Measurements from ENCODE around the gene GNAS.

The GNAS gene

DNA sequence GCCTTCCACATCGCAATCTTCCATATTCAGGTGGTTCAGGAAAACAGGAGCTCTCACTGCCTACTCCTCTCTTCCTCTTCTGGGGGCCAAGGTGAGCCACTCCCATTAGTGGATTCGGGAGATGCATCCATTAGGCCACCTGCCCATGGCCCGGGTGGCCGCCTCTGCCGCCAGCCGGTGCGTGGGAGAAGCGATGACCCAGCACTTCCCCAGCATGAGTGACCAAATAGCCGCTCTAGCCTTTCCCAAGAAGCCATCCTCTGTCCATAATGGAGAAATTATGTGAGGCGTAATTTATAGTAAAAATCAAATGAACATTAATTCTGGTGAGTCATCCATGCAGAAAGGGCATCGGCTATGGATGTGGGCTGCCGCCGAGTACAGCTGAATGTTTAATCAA lies 41.2 kb upstream of the GNAS start:
- DNase-seq (ENCODE audit: extremely low read depth, low read depth) = no peak
- TF ChIP-seq, protein P1, sequence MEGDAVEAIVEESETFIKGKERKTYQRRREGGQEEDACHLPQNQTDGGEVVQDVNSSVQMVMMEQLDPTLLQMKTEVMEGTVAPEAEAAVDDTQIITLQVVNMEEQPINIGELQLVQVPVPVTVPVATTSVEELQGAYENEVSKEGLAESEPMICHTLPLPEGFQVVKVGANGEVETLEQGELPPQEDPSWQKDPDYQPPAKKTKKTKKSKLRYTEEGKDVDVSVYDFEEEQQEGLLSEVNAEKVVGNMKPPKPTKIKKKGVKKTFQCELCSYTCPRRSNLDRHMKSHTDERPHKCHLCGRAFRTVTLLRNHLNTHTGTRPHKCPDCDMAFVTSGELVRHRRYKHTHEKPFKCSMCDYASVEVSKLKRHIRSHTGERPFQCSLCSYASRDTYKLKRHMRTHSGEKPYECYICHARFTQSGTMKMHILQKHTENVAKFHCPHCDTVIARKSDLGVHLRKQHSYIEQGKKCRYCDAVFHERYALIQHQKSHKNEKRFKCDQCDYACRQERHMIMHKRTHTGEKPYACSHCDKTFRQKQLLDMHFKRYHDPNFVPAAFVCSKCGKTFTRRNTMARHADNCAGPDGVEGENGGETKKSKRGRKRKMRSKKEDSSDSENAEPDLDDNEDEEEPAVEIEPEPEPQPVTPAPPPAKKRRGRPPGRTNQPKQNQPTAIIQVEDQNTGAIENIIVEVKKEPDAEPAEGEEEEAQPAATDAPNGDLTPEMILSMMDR (IDR thresholded peaks at IDR 0.05; ENCODE audit: low read depth, low read length, missing control alignments) = no peak
- H3K4me3 ChIP-seq (replicated peaks; ENCODE audit: low read depth, low read length) = no peak overlapping the region

DNA sequence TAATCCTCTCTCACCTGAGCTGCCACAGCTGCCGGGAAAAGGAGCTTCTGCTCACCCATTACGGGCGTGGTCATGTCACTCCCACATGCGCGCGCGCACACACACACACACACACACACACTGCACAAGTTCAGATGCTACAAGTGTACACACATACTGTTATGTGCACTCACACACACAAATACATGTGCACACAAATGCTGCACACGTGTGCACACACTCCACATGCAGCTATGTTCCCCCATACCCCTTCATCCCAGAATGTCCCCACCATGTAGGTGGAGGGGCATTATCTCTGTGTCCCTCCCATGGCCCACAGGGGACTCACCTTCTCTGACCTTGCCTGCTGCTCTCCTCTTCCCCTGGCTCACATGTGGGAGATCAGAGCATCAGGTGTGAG lies 39.1 kb upstream of the GNAS start:
- no peak for DNase-seq (ENCODE audit: extremely low read depth, low read depth)
- TF ChIP-seq, protein P1 (IDR thresholded peaks at IDR 0.05; ENCODE audit: low read depth, low read length, missing control alignments) = no peak
- no peak overlapping the region for H3K4me3 ChIP-seq (replicated peaks; ENCODE audit: low read depth, low read length)

DNA sequence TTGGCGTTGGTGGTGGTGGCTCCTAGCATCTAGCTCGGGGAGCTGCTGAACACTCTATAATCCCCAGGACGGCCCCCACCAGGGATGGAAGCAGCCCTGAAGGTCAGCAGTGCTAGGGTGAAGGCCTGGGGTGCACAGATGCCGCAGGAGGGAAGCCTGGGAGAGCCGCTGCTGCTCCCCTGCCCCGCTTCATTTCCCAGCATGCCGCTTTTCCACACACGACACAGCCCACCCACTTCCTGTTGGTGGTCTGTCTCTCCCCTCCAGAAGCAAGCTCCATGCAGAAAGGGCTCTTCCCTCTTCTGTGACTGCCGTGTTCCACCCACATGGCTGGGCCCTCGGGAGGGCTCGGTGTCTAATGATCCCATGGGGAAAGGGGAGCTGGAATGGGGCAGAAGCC lies 37.1 kb upstream of the GNAS start:
- H3K4me3 ChIP-seq (replicated peaks; ENCODE audit: low read depth, low read length) = no peak overlapping the region
- DNase-seq (ENCODE audit: extremely low read depth, low read depth) = no peak
- TF ChIP-seq, protein P1 (IDR thresholded peaks at IDR 0.05; ENCODE audit: low read depth, low read length, missing control alignments) = no peak

DNA sequence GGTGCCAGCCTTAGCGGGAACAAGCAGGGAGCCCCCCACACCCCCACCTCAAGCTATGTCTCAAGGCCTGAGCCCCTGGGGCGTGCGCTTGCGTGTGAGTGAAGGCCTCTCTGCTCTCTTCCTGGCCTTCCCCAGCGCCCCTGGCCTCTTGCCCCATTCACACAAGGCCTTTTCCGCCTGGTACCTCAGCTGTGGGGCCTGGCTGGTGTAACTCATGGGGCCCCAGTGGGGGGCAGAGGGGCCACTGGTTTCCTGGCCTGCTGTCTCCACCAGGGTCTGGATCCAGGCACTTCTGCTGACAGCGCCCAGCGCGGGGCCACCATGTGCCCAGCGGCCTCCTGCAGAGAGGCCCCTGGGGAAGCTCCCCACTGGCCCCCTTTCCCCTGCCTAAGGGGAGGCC lies 36.5 kb upstream of the GNAS start:
- H3K4me3 ChIP-seq (replicated peaks; ENCODE audit: low read depth, low read length) = no peak overlapping the region
- TF ChIP-seq, protein P1 (IDR thresholded peaks at IDR 0.05; ENCODE audit: low read depth, low read length, missing control alignments) = no peak
- no peak for DNase-seq (ENCODE audit: extremely low read depth, low read depth)

DNA sequence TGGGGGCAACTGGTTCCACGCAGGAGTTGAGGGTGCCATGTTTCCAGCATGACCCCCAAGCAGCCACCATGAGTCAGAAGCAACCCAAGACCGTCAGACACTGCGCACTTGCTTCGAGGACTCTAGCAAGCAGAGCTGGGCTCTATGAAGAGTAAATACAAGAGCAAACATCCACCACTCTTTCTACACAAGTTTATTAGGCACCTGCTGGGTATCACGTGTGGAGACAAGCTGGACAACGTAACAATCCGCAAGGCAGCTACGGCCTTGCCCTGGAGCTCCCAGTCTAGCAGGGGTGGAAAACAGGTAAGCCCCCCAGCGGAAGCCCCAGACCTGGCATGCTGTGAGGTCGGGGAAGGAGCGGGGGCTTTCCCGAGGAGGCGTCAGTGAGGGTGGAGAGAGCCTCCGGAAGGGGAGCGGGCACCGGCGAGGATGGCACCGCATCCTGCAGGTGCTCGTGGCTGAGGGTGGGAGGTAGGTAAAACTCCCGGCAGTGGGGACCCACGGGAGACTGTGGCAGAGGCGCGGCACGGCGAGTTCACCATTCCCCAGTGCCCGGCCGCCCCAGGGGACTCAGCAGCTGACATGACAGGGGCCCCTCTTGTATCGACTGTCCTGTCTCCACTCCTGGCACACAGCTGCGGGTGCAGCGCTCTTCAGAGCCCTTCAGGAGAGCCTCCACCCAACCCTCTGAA lies 35.4 kb upstream of the GNAS start:
- DNase-seq (ENCODE audit: extremely low read depth, low read depth) = no peak
- TF ChIP-seq, protein P1 (IDR thresholded peaks at IDR 0.05; ENCODE audit: low read depth, low read length, missing control alignments) = no peak
- no peak overlapping the region for H3K4me3 ChIP-seq (replicated peaks; ENCODE audit: low read depth, low read length)

DNA sequence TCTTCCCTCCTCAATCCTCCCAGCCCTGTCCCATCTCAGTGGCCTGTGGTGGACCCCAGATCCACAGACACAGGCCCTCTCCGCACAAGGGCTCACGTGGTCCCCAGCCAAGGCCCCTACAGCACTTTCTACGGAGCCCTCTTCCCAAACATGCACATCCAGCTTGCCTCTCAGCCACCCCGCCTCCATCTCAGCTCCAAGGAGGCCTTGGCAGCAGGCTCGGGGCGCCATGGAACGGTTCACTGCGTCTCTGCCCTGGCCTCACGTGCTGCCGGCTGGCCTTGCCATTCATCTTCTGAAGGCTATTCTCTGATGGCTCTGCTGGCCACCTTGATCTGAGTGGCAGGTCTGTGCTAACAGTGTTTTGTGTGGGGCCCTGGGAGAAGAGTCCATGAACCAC lies 34.8 kb upstream of the GNAS start:
- H3K4me3 ChIP-seq (replicated peaks; ENCODE audit: low read depth, low read length) = no peak overlapping the region
- DNase-seq (ENCODE audit: extremely low read depth, low read depth) = no peak
- TF ChIP-seq, protein P1 (IDR thresholded peaks at IDR 0.05; ENCODE audit: low read depth, low read length, missing control alignments) = no peak
